HG02870 (cell line): ENCODE data around the gene RPS4Y2.

Source experiments
- ATAC-seq: cut with Tn5 transposase; IDR thresholded peaks from one replicate; pipeline ENCODE4 v1.9.1; 2021; ENCODE audit warnings: mild to moderate bottlenecking, moderate library complexity; ENCODE audit not compliant: unreplicated experiment

Gene RPS4Y2

DNA sequence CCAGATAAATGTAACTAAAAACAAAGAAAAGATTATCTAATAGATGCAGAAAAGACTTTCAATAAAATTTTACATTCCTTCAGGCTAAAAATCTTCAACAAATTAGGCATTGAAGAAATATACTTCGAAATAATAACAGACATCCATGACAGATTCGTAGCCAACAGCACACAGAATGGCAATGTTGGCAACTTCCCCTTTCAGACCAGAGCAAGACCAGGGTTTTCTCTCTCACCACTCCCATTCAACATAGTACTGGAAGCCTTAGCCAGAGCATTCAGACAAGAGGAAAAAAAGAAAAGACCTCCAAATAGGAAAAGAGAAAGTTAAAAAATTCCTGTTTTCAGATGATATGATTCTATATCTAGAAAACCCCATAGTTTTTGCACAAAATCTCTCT lies 61.2 kb downstream of the RPS4Y2 start:
- no peak for ATAC-seq
